PC-3 (cell line): ENCODE results near the gene LY6G5C.

Experiments
- CTCF ChIP-seq: fragments of 300-600 bp; sonication (generic); conservative IDR thresholded peaks from 2 replicates; pipeline ENCODE4 v1.5.1; 2017; ENCODE audit warnings: antibody characterized with exemption, low read depth, mild to moderate bottlenecking, low read length
- EZH2 ChIP-seq: fragments of 300-600 bp; sonication (generic); IDR thresholded peaks from one replicate; pipeline ENCODE4 v1.6.1; 2017; ENCODE audit warnings: antibody characterized with exemption, mild to moderate bottlenecking, low read length; ENCODE audit not compliant: unreplicated experiment

DNA sequence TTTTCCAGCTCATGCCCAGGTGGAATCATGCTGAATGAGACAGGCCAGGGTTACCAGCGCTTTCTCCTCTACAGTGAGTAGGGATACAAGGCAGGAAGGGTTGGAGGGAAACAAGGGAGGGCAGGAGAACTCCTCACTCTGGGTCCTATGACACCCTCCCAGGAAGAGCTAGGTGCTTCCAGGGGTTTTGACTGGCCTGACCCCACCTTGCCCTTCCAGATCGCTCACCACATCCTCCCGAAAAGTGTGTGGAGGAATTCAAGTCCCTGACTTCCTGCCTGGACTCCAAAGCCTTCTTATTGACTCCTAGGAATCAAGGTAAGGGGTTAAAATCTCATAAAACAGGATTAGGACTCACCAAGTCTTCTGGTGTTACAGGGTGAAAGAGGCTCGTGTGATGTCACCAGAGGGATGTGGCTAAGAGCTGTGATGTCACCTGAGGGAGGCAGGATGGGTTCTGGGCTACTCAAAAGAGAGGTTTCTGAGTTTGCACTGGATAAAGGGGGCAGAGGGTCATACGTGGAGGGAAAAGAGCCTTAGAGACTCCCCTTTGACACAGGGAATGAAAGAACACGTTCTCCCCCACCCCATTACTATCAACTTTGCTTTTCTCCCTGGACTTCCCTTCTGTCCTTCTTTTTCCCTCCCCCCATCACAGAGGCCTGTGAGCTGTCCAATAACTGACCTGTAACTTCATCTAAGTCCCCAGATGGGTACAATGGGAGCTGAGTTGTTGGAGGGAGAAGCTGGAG, 23.3 kb downstream of the LY6G5C start:
- TF ChIP-seq CTCF (no peak), EZH2 (no peak)
